ENCODE data around the gene RNU1-3. TPM values are rescaled to one million over a fixed set of nuclear protein-coding genes. Genes with fewer than 3 reads are reported as not detected.
"Not testable (repeated sequence)": the region's sequence is repeated elsewhere in the genome, so short reads cannot be mapped to it uniquely, and the experiment has no call there.

The RNU1-3 gene
- total RNA-seq, 1 experiment from 2014 or later, result 1,685 TPM

- DNase-seq (ENCODE audit: low read depth, low spot score); H3K9ac ChIP-seq (ENCODE audit: low read length); H3K9me3 ChIP-seq (ENCODE audit: control insufficient read depth in 1 of 2, insufficient read depth in 1 of 2, low read depth in 1 of 2, low read length in 2 of 2); H3K36me3 ChIP-seq (ENCODE audit: control insufficient read depth in 1 of 2, insufficient read depth in 2 of 2, low read length in 2 of 2); H3K4me1 ChIP-seq (ENCODE audit: control insufficient read depth in 1 of 2, insufficient read depth in 2 of 2, low read length in 2 of 2); H3K9me2 ChIP-seq (ENCODE audit: insufficient read depth); intact Hi-C loops (cut with micrococcal nuclease); CTCF ChIA-PET; H3K27me3 ChIP-seq (ENCODE audit: insufficient read depth, low read length); H3K4me3 ChIP-seq (replicated peaks in 1 of 2; ENCODE audit: low read depth in 1 of 2, low read length in 2 of 2); BruUV-seq (replicated peaks); POLR2A ChIA-PET; H4K20me1 ChIP-seq (ENCODE audit: insufficient read depth); H3K79me2 ChIP-seq (ENCODE audit: insufficient read depth, low read length); H3K4me2 ChIP-seq (ENCODE audit: low read length); RAD21 ChIA-PET (ENCODE audit: low non-redundant PET in 1 of 2, low total read pairs in 2 of 2, uncharacterized antibody in 2 of 2, unreplicated experiment in 2 of 2); H3K27ac ChIP-seq (ENCODE audit: low read depth, low read length); H2AFZ ChIP-seq (ENCODE audit: low read depth, low read length, poor library complexity, severe bottlenecking): not testable (repeated sequence)
- ATAC-seq, result peak; percentile 27; the same call in 1 of the 2 replicates
Measured at GRCh38 chr1:16651560-16651959, 15.2 kb downstream of the RNU1-3 start.

GRCh38 chr1:16649960-16650359 lies 16.8 kb downstream of the RNU1-3 start:
- DNase-seq (ENCODE audit: low read depth, low spot score); H3K36me3 ChIP-seq (ENCODE audit: control insufficient read depth in 1 of 2, insufficient read depth in 2 of 2, low read length in 2 of 2); BruUV-seq (replicated peaks); intact Hi-C loops (cut with micrococcal nuclease); CTCF ChIA-PET; H3K27ac ChIP-seq (ENCODE audit: low read depth, low read length); POLR2A ChIA-PET; H3K79me2 ChIP-seq (ENCODE audit: insufficient read depth, low read length); RAD21 ChIA-PET (ENCODE audit: low non-redundant PET in 1 of 2, low total read pairs in 2 of 2, uncharacterized antibody in 2 of 2, unreplicated experiment in 2 of 2); H2AFZ ChIP-seq (ENCODE audit: low read depth, low read length, poor library complexity, severe bottlenecking); H3K9me3 ChIP-seq (ENCODE audit: control insufficient read depth in 1 of 2, insufficient read depth in 1 of 2, low read depth in 1 of 2, low read length in 2 of 2); H3K4me1 ChIP-seq (ENCODE audit: control insufficient read depth in 1 of 2, insufficient read depth in 2 of 2, low read length in 2 of 2); H3K4me2 ChIP-seq (ENCODE audit: low read length); H3K4me3 ChIP-seq (replicated peaks in 1 of 2; ENCODE audit: low read depth in 1 of 2, low read length in 2 of 2); H4K20me1 ChIP-seq (ENCODE audit: insufficient read depth); H3K27me3 ChIP-seq (ENCODE audit: insufficient read depth, low read length); H3K9me2 ChIP-seq (ENCODE audit: insufficient read depth); ATAC-seq; H3K9ac ChIP-seq (ENCODE audit: low read length): not testable (repeated sequence)

- H3K79me2 ChIP-seq (ENCODE audit: insufficient read depth, low read length); H3K9me3 ChIP-seq (ENCODE audit: control insufficient read depth in 1 of 2, insufficient read depth in 1 of 2, low read depth in 1 of 2, low read length in 2 of 2); H3K4me3 ChIP-seq (replicated peaks in 1 of 2; ENCODE audit: low read depth in 1 of 2, low read length in 2 of 2); H3K36me3 ChIP-seq (ENCODE audit: control insufficient read depth in 1 of 2, insufficient read depth in 2 of 2, low read length in 2 of 2); intact Hi-C loops (cut with micrococcal nuclease); H4K20me1 ChIP-seq (ENCODE audit: insufficient read depth); H3K27ac ChIP-seq (ENCODE audit: low read depth, low read length); CTCF ChIA-PET; RAD21 ChIA-PET (ENCODE audit: low non-redundant PET in 1 of 2, low total read pairs in 2 of 2, uncharacterized antibody in 2 of 2, unreplicated experiment in 2 of 2); H2AFZ ChIP-seq (ENCODE audit: low read depth, low read length, poor library complexity, severe bottlenecking); H3K9me2 ChIP-seq (ENCODE audit: insufficient read depth); BruUV-seq (replicated peaks); ATAC-seq; H3K27me3 ChIP-seq (ENCODE audit: insufficient read depth, low read length); H3K9ac ChIP-seq (ENCODE audit: low read length); H3K4me1 ChIP-seq (ENCODE audit: control insufficient read depth in 1 of 2, insufficient read depth in 2 of 2, low read length in 2 of 2); POLR2A ChIA-PET; DNase-seq (ENCODE audit: low read depth, low spot score); H3K4me2 ChIP-seq (ENCODE audit: low read length): not testable (repeated sequence)
Measured at GRCh38 chr1:16649390-16649789, 17.4 kb downstream of the RNU1-3 start.

GRCh38 chr1:16648756-16649155 lies 18.0 kb downstream of the RNU1-3 start:
- H3K36me3 ChIP-seq (ENCODE audit: control insufficient read depth in 1 of 2, insufficient read depth in 2 of 2, low read length in 2 of 2); H3K4me3 ChIP-seq (replicated peaks in 1 of 2; ENCODE audit: low read depth in 1 of 2, low read length in 2 of 2); H3K27ac ChIP-seq (ENCODE audit: low read depth, low read length); H3K9ac ChIP-seq (ENCODE audit: low read length); H3K9me3 ChIP-seq (ENCODE audit: control insufficient read depth in 1 of 2, insufficient read depth in 1 of 2, low read depth in 1 of 2, low read length in 2 of 2); POLR2A ChIA-PET; intact Hi-C loops (cut with micrococcal nuclease); ATAC-seq; CTCF ChIA-PET; BruUV-seq (replicated peaks); H2AFZ ChIP-seq (ENCODE audit: low read depth, low read length, poor library complexity, severe bottlenecking); H3K9me2 ChIP-seq (ENCODE audit: insufficient read depth); H3K79me2 ChIP-seq (ENCODE audit: insufficient read depth, low read length); DNase-seq (ENCODE audit: low read depth, low spot score); RAD21 ChIA-PET (ENCODE audit: low non-redundant PET in 1 of 2, low total read pairs in 2 of 2, uncharacterized antibody in 2 of 2, unreplicated experiment in 2 of 2); H3K27me3 ChIP-seq (ENCODE audit: insufficient read depth, low read length); H4K20me1 ChIP-seq (ENCODE audit: insufficient read depth); H3K4me2 ChIP-seq (ENCODE audit: low read length): not testable (repeated sequence)
- peaks cover 5 to 11% of the 10 kb centered on the region in 2 experiments; a peak in 3 of 4 replicates for H3K4me1 ChIP-seq (ENCODE audit: control insufficient read depth in 1 of 2, insufficient read depth in 2 of 2, low read length in 2 of 2)

- CTCF ChIA-PET; H3K4me3 ChIP-seq (replicated peaks in 1 of 2; ENCODE audit: low read depth in 1 of 2, low read length in 2 of 2); ATAC-seq; H3K9me2 ChIP-seq (ENCODE audit: insufficient read depth); H3K9ac ChIP-seq (ENCODE audit: low read length); H4K20me1 ChIP-seq (ENCODE audit: insufficient read depth); H3K36me3 ChIP-seq (ENCODE audit: control insufficient read depth in 1 of 2, insufficient read depth in 2 of 2, low read length in 2 of 2); DNase-seq (ENCODE audit: low read depth, low spot score); H2AFZ ChIP-seq (ENCODE audit: low read depth, low read length, poor library complexity, severe bottlenecking); H3K9me3 ChIP-seq (ENCODE audit: control insufficient read depth in 1 of 2, insufficient read depth in 1 of 2, low read depth in 1 of 2, low read length in 2 of 2); BruUV-seq (replicated peaks); RAD21 ChIA-PET (ENCODE audit: low non-redundant PET in 1 of 2, low total read pairs in 2 of 2, uncharacterized antibody in 2 of 2, unreplicated experiment in 2 of 2); H3K27me3 ChIP-seq (ENCODE audit: insufficient read depth, low read length); POLR2A ChIA-PET; H3K4me2 ChIP-seq (ENCODE audit: low read length); H3K27ac ChIP-seq (ENCODE audit: low read depth, low read length); intact Hi-C loops (cut with micrococcal nuclease): not testable (repeated sequence)
- Histone ChIP-seq H3K4me1 (ENCODE audit: control insufficient read depth in 1 of 2, insufficient read depth in 2 of 2, low read length in 2 of 2) (peaks cover 9 to 16% of the 10 kb centered on the region in 2 experiments; a peak in 3 of 4 replicates), H3K79me2 (ENCODE audit: insufficient read depth, low read length) (peaks cover 12% of the 10 kb centered on the region)
Measured at GRCh38 chr1:16648250-16648649, 18.5 kb downstream of the RNU1-3 start.

Measured in HCT116 (cell line).